B cell (primary cell): ENCODE measurements around the gene CNN1.

Experiments
- CTCF ChIP-seq: fragments of 200-600 bp; IDR thresholded peaks from one replicate; pipeline ENCODE4 v1.8.0; 2022; ENCODE audit warnings: antibody characterized with exemption, mild to moderate bottlenecking
- EZH2 ChIP-seq: IDR thresholded peaks from 2 replicates; pipeline ENCODE4 v1.6.1; 2012; ENCODE audit warnings: borderline replicate concordance, low read depth, mild to moderate bottlenecking, moderate library complexity, low read length; ENCODE audit not compliant: insufficient read depth, poor library complexity, severe bottlenecking

- TF ChIP-seq CTCF: no peak
- no peak for TF ChIP-seq EZH2
These were observed 59.4 kb downstream of the CNN1 start for GRCh38 chr19:11598103-11598483.
